Mesodermal cell (in vitro differentiated cells): Measurements from ENCODE around the gene GREB1L.

ENCODE experiments used
- H3K27ac ChIP-seq: 2 replicates; pipeline ENCODE4 v1.7.0; 2013; ENCODE audit warnings: mild to moderate bottlenecking, low read depth, low read length, moderate library complexity; ENCODE audit not compliant: severe bottlenecking
- H3K36me3 ChIP-seq: 2 replicates; pipeline ENCODE4 v1.7.1; 2013; ENCODE audit warnings: mild to moderate bottlenecking, low read length, moderate library complexity; ENCODE audit not compliant: control insufficient read depth, insufficient read depth
- H3K4me1 ChIP-seq: one replicate; pipeline ENCODE4 v1.7.1; 2013; ENCODE audit warnings: mild to moderate bottlenecking, low read length; ENCODE audit not compliant: insufficient read depth, control insufficient read depth, poor library complexity, severe bottlenecking
- H3K4me3 ChIP-seq: 2 replicates; pipeline ENCODE4 v1.7.0; 2013; ENCODE audit warnings: low read length, control low read depth, mild to moderate bottlenecking; ENCODE audit not compliant: insufficient read depth, poor library complexity, severe bottlenecking; ENCODE audit errors: extremely low read depth
- H3K9me3 ChIP-seq: 2 replicates; pipeline ENCODE4 v1.7.1; 2013; ENCODE audit warnings: mild to moderate bottlenecking, low read length, moderate library complexity; ENCODE audit not compliant: control insufficient read depth
- WGBS, 2 experiments: methylation state at CpG; one replicate each; pipeline ENCODE4 v1.1.5; 2013; ENCODE audit warnings: missing lambda C conversion rate in 2 of 2; ENCODE audit not compliant: insufficient coverage in 2 of 2; 5-methylcytosine and 5-hydroxymethylcytosine counted together

GREB1L gene

DNA sequence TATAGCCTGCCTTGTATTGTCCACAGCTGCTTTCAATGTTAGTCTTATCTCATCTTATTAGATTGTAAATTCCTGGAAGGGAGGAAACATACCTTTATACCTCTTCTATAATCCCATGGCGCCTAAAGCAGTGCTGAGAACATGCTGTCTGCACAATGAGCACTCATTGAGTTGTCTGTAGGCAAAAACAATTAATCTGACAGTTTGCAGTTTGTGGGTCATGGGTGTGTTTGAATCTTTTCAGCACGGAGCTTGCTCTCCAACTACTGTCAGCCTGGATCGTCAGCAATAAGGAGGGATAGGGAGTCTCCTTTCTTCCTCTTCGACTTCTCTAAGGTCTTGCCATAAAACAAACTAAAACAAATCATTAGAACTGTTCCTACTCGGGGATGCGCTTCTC is 26.5 kb upstream of the GREB1L start:
- Histone ChIP-seq H3K36me3 (no peaks in the 10 kb centered on the region), H3K9me3 (no peaks in the 10 kb centered on the region), H3K4me1 (no peaks in the 10 kb centered on the region), H3K27ac (no peak overlapping the region), H3K4me3 (no peak overlapping the region)
- WGBS, 2 experiments = 60 to 90% methylated on average over 1 to 2 of the region's 6 CpGs

DNA sequence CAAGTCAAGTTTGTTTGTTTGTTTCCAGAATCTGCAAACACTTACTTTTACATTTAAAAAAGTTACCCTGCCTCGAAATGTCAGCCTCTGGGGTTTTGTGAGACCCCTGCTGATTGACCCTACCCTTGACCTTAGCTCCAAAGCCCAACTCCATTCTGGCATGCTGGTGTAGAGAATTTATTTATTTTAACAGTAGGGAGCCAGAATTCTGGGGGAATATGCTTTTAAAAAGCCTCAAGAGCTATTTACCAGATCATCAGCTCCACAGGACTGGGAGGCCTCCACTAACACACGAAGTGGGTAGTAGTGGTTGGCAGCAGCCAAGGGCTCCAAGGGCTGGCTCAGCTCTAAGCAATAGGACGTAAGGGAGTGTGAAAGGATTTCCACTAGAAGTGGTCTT is 23.2 kb upstream of the GREB1L start:
- H3K27ac ChIP-seq = no peak overlapping the region
- H3K36me3 ChIP-seq = no peaks in the 10 kb centered on the region
- no peak overlapping the region for H3K4me3 ChIP-seq
- H3K4me1 ChIP-seq = peaks cover 5% of the 10 kb centered on the region
- no peaks in the 10 kb centered on the region for H3K9me3 ChIP-seq
- WGBS, 2 experiments = 17% methylated on average over 1 of the region's 3 CpGs; no CpG with 5 or more reads in 1 of the 2 experiments

- H3K4me3 ChIP-seq = no peak overlapping the region
- no peaks in the 10 kb centered on the region for H3K9me3 ChIP-seq
- H3K4me1 ChIP-seq = peaks cover 5% of the 10 kb centered on the region
- 90% methylated on average over 2 to 4 of the region's 6 CpGs for WGBS, 2 experiments
- H3K36me3 ChIP-seq = no peaks in the 10 kb centered on the region
- H3K27ac ChIP-seq = no peak overlapping the region
These were observed 11.6 kb upstream of the GREB1L start for GRCh38 chr18:21230436-21230835.

GRCh38 chr18:21241301-21242048 is 557 bp upstream of the GREB1L start:
- Histone ChIP-seq H3K36me3 (peaks cover 3% of the 10 kb centered on the region), H3K4me3 (peak overlapping the region; percentile 77), H3K4me1 (peaks cover 16% of the 10 kb centered on the region), H3K9me3 (no peaks in the 10 kb centered on the region), H3K27ac (peak overlapping the region; percentile 55)
- 3 to 5% methylated on average over 23 to 28 of the region's 54 CpGs for WGBS, 2 experiments

DNA sequence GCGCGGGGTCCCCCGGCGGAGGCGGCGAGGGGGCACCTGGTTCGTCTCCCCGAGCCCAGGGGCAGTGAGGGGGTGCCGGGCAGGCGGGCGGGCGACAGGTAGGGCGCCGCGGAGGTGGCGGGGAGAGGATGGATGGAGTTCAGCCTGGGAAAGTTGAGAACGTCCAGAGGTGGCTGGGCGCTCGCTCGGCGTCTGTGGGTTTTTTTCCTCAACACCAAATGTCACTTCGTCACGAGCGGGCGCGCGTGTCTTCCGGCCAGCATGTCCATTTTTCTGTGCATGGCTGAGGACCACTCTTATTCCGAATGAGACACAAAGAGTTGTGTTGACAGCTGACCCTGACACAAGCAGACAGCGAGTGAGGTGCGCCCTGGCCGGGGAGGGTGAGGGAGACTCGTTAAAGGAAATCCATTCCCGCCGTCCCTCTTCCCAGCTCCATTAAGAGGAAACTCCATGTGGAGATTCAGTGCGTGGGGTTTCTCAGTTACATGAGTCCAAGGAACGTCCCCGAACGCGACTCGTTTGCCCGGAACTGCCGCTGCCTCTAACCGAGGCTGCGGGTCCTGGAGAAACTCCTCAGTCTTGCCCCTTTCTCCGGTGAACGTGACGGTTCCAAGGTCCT is 859 bp downstream of the GREB1L start:
- Histone ChIP-seq H3K9me3 (no peaks in the 10 kb centered on the region), H3K4me3 (peak overlapping the region; percentile 77), H3K27ac (no peak overlapping the region), H3K36me3 (peaks cover 3% of the 10 kb centered on the region), H3K4me1 (peaks cover 22% of the 10 kb centered on the region)
- 1% methylated on average over 40 to 46 of the region's 48 CpGs for WGBS, 2 experiments

DNA sequence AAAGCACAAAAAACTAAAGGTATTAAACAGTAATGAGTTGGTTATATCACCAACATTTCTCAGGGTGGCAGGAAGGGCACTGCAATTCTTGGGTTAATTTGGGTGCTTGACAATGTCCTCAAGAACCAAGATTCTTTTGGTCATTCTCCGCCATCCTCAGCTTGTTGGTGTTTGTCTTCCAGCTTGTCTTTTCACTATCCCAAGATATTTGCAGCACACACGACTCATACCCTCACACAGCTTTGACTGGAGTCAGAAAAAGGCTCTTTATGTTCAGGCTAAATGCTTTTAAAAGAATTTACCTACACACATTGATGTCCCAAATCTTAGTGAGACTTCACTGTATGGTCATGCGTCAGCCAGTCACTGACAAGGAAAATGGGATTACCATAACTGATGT is 12.5 kb downstream of the GREB1L start:
- Histone ChIP-seq H3K4me3 (no peak overlapping the region), H3K4me1 (peaks cover 30% of the 10 kb centered on the region), H3K27ac (peak overlapping the region; percentile 65), H3K36me3 (no peaks in the 10 kb centered on the region), H3K9me3 (no peaks in the 10 kb centered on the region)
- WGBS, 2 experiments = 76 to 100% methylated on average over 2 of the region's 3 CpGs

DNA sequence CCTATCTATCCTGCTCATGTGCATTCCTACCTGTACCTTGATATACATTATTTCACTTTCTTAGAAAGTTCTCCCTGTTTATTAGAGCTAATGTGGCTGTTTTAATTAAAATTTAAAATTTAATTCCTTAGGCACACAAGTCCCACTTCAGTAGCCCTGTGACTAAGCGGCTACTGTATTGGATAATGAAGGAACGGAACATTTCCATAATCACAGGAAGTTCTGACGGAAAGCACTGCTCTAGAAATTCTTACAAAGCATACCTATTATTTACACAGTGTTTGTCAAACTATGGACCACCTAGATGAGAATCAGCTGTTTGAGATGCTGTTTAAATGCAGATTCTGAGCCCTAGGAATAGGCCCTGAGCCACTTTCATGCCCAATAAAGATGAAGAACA is 13.2 kb downstream of the GREB1L start:
- Histone ChIP-seq H3K27ac (no peak overlapping the region), H3K4me1 (peaks cover 30% of the 10 kb centered on the region)
- WGBS, 2 experiments = no CpG with 5 or more reads among the region's 3 CpGs

GRCh38 chr18:21257386-21257785 is 15.4 kb downstream of the GREB1L start:
- peak overlapping the region; percentile 67 for H3K27ac ChIP-seq
- H3K9me3 ChIP-seq = no peaks in the 10 kb centered on the region
- no peak overlapping the region for H3K4me3 ChIP-seq
- no peaks in the 10 kb centered on the region for H3K36me3 ChIP-seq
- H3K4me1 ChIP-seq = peaks cover 42% of the 10 kb centered on the region

More for the DNA sequence above, 13.2 kb downstream of the GREB1L start:
- H3K9me3 ChIP-seq = no peaks in the 10 kb centered on the region
- H3K36me3 ChIP-seq = no peaks in the 10 kb centered on the region
- H3K4me3 ChIP-seq = no peak overlapping the region

DNA sequence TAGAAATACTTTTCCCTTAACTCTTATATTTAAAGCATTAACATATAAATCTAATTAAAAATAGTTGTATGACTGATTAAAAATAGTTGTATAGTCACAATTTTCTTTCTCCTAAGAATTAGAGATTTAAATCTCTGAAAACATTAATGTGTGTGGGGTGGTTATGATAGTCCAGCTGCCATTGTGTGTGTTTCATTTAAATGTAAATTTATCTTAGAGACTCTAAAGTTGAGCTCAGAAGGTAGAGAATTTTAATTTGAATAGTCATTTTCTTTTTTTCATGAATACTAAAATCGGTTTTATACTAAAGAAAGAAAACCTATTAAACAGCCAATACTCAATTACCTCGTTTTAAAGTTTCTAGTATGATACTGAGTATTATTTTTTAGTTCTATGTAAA is 18.6 kb downstream of the GREB1L start:
- H3K36me3 ChIP-seq = no peaks in the 10 kb centered on the region
- H3K4me3 ChIP-seq = no peak overlapping the region
- no peaks in the 10 kb centered on the region for H3K9me3 ChIP-seq
- peaks cover 53% of the 10 kb centered on the region for H3K4me1 ChIP-seq
- H3K27ac ChIP-seq = no peak overlapping the region
- WGBS, 2 experiments = no CpG with 5 or more reads among the region's 2 CpGs

- no CpG with 5 or more reads among the region's 1 CpG for WGBS, 2 experiments
- Histone ChIP-seq H3K9me3 (no peaks in the 10 kb centered on the region), H3K4me1 (peaks cover 60% of the 10 kb centered on the region), H3K27ac (peak overlapping the region; percentile 71), H3K4me3 (no peak overlapping the region), H3K36me3 (no peaks in the 10 kb centered on the region)
These were observed 19.3 kb downstream of the GREB1L start for GRCh38 chr18:21261352-21261751.

DNA sequence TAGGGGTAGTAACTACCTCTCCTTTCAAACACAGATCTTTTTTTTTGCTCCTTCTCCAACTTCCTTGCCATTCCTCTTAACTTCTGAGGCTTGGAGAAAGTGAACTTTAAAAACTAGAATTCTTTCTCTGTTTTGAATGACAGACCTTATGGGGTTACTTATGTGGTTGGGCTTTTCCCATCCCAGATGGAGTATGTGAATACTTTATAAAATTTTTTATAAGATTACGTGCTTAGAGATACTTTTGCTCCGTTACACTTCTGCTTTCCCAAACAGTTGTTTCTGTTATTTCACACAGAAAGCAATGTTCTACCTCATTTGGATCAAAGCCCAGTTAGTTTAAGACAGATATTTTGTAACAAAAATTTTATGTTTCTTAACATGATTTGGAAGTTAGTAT is 20.2 kb downstream of the GREB1L start:
- H3K4me1 ChIP-seq = peaks cover 53% of the 10 kb centered on the region
- WGBS, 2 experiments = no CpG with 5 or more reads among the region's 2 CpGs
- no peak overlapping the region for H3K4me3 ChIP-seq
- peak overlapping the region; percentile 69 for H3K27ac ChIP-seq
- no peaks in the 10 kb centered on the region for H3K36me3 ChIP-seq
- H3K9me3 ChIP-seq = no peaks in the 10 kb centered on the region
